GM12873 (cell line): ENCODE data around the gene FAT1.

Source experiments
- CTCF ChIP-seq: IDR thresholded peaks from 2 replicates; pipeline ENCODE4 v1.5.1; 2012; ENCODE audit warnings: low read depth, mild to moderate bottlenecking, moderate library complexity, low read length, control low read depth; ENCODE audit not compliant: insufficient read depth; ENCODE audit errors: missing control alignments

The FAT1 gene

GRCh38 chr4:186557486-186557885 is 166.2 kb downstream of the FAT1 start:
- TF ChIP-seq CTCF = no peak

- no peak for TF ChIP-seq CTCF
These were observed 166.6 kb downstream of the FAT1 start for GRCh38 chr4:186557061-186557460.

GRCh38 chr4:186554914-186555827 is 168.5 kb downstream of the FAT1 start, which contains the start of gene MTNR1A:
Gene MTNR1A, minus strand, starts transcription at chr4:186555567. Its CDS starts 202 bp downstream, at chr4:186555365.
- TF ChIP-seq CTCF = no peak

GRCh38 chr4:186554539-186554913 is 169.1 kb downstream of the FAT1 start:
- TF ChIP-seq CTCF = no peak

- TF ChIP-seq CTCF = no peak
These were observed 169.9 kb downstream of the FAT1 start for GRCh38 chr4:186553717-186554116.

GRCh38 chr4:186551849-186552248 is 171.8 kb downstream of the FAT1 start:
- no peak for TF ChIP-seq CTCF

- no peak for TF ChIP-seq CTCF
These were observed 178.2 kb downstream of the FAT1 start for GRCh38 chr4:186545436-186545835.
